ENCODE results near the gene TMEFF1. TPM values are rescaled to one million over a fixed set of nuclear protein-coding genes. Genes with fewer than 3 reads are reported as not detected.

Gene TMEFF1
- total RNA-seq, 3 donors from 2014 or later, result 0.38 to 0.98 TPM; not detected in 1

DNA sequence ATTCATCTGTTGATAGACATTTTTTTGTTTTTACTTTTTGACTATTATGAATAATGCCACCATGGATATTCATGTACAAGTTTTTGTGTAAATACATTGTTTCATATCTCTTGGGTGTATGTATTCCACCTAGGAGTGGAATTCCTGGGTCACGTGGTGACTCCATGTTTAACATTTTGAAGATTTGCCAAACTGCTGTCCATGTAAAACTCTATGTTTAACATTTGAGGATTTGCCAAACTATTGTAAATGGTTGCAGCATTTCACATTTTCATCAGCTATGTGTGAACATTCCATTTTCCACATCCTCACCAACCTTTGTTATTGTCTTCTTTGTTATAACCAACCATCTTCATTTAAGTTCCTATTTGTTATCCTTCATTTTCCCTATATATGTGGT lies 12.2 kb downstream of the TMEFF1 start:
- TF ChIP-seq, protein P1, sequence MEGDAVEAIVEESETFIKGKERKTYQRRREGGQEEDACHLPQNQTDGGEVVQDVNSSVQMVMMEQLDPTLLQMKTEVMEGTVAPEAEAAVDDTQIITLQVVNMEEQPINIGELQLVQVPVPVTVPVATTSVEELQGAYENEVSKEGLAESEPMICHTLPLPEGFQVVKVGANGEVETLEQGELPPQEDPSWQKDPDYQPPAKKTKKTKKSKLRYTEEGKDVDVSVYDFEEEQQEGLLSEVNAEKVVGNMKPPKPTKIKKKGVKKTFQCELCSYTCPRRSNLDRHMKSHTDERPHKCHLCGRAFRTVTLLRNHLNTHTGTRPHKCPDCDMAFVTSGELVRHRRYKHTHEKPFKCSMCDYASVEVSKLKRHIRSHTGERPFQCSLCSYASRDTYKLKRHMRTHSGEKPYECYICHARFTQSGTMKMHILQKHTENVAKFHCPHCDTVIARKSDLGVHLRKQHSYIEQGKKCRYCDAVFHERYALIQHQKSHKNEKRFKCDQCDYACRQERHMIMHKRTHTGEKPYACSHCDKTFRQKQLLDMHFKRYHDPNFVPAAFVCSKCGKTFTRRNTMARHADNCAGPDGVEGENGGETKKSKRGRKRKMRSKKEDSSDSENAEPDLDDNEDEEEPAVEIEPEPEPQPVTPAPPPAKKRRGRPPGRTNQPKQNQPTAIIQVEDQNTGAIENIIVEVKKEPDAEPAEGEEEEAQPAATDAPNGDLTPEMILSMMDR (IDR thresholded peaks at IDR 0.05), result no peak
- H3K9me3 ChIP-seq, result no peaks in the 10 kb centered on the region
- no peak for ATAC-seq
- H3K36me3 ChIP-seq (ENCODE audit: low read depth), result no peaks in the 10 kb centered on the region
- no peaks in the 10 kb centered on the region for H3K4me1 ChIP-seq (ENCODE audit: low read depth)
- intact Hi-C loops (cut with DNase I, micrococcal nuclease), result no loop called here
- DNase-seq, result no peak
- no peak overlapping the region for H3K4me3 ChIP-seq

DNA sequence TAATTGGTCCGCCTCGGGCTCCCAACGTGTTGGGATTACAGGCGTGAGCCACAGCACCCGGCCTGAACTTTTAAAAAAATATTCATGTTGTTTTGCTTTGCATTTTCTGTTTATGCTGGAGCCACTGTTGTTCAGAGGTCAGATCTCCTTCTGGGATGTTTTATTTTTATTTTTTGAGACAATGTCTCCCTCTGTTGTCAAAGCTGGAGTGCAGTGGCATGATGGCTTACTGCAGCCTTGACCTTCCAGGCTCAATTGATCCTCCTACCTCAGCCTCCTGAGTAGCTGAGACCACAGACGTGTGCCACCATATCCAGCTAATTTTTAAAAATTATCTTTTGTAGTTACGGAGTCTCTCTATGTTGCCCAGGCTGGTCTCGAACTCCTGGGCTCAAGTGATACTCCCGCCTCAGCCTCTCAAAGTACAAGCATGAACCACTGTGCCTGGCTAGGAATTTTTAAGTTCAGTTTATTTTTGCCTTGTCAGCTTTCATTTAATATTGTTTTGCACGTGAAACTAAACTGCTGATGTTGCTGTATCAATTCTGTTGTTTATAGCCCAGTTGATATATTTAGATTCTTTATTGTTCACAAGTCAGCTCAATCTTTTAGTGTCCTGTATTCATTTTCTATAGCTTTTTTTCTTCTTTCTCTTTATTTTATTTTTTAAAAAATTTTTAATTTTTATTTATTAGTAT lies 13.7 kb downstream of the TMEFF1 start:
- no peak for ATAC-seq
- intact Hi-C loops (cut with DNase I, micrococcal nuclease), result no loop called here
- TF ChIP-seq, protein P1 (IDR thresholded peaks at IDR 0.05), result no peak
- Histone ChIP-seq H3K9me3 (no peaks in the 10 kb centered on the region), H3K36me3 (ENCODE audit: low read depth) (no peaks in the 10 kb centered on the region), H3K4me3 (no peak overlapping the region), H3K4me1 (ENCODE audit: low read depth) (no peaks in the 10 kb centered on the region)
- DNase-seq, result no peak

- intact Hi-C loops (cut with DNase I, micrococcal nuclease), result no loop called here
- ATAC-seq (no peak), DNase-seq (no peak)
- no peaks in the 10 kb centered on the region for H3K36me3 ChIP-seq (ENCODE audit: low read depth)
- H3K4me1 ChIP-seq (ENCODE audit: low read depth), result no peaks in the 10 kb centered on the region
- no peak overlapping the region for H3K4me3 ChIP-seq
- no peaks in the 10 kb centered on the region for H3K9me3 ChIP-seq
- TF ChIP-seq, protein P1 (IDR thresholded peaks at IDR 0.05), result no peak
Measured at GRCh38 chr9:100488177-100488576, 15.2 kb downstream of the TMEFF1 start.

DNA sequence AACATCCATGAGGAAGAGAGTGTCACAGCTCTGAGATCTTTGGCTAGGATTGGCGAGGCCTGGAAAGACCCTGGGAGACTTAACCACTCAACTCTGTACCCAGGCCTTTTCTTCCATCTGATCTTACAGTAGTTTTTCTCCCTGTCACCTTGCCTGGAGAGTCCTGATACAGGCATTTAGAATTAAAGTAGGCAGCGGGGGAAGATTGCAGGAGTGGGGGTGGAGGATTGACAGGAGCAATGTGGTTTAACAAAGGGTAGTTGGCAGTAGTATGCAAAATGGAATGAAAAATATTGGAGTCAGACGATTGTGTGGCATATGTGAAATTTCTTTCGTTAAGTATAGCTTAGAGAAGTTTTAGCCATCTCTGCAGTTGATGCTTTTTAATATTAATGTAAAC lies 16.9 kb downstream of the TMEFF1 start:
- ATAC-seq, result no peak
- intact Hi-C loops (cut with DNase I, micrococcal nuclease), result no loop called here

DNA sequence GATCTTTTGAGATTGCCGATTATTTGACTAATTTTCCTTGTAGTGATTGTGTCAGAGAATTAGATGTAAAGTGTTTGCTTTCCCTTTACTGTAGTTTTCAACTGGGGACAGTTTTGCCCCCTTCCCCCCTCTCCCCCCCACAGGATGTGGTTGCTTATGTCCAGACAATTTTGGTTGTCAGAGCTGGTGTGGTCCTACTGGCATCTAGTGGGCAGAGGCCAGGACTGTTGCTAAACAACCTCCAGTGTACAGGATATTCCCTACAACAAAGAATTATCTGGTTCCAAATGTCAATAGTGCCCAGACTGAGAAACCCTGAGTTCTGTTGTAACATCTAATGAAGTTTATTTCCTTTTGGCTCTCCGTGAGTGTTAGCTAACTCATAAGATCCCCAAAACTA lies 20.0 kb downstream of the TMEFF1 start:
- DNase-seq, result no peak
- Histone ChIP-seq H3K36me3 (ENCODE audit: low read depth) (no peaks in the 10 kb centered on the region), H3K4me1 (ENCODE audit: low read depth) (no peaks in the 10 kb centered on the region), H3K4me3 (no peak overlapping the region), H3K9me3 (no peaks in the 10 kb centered on the region)
- TF ChIP-seq, protein P1 (IDR thresholded peaks at IDR 0.05), result no peak
- intact Hi-C loops (cut with DNase I, micrococcal nuclease), result no loop called here
- no peak for ATAC-seq

More for the DNA sequence above, 16.9 kb downstream of the TMEFF1 start:
- TF ChIP-seq, protein P1 (IDR thresholded peaks at IDR 0.05), result no peak
- Histone ChIP-seq H3K4me3 (no peak overlapping the region), H3K9me3 (no peaks in the 10 kb centered on the region), H3K4me1 (ENCODE audit: low read depth) (no peaks in the 10 kb centered on the region), H3K36me3 (ENCODE audit: low read depth) (no peaks in the 10 kb centered on the region)
- no peak for DNase-seq
